CD4-positive, alpha-beta T cell treated with Interleukin-4 for 1 hour (primary cell): ENCODE measurements around the gene SLC12A5.
A peak's percentile ranks its signal among the peaks of the same experiment; 100 is the strongest.

ENCODE experiments used
- DNase-seq, 2 donors: peaks; one replicate each; pipeline ENCODE4 v3.0.0-alpha.2; 2020 to 2022

Gene SLC12A5

DNA sequence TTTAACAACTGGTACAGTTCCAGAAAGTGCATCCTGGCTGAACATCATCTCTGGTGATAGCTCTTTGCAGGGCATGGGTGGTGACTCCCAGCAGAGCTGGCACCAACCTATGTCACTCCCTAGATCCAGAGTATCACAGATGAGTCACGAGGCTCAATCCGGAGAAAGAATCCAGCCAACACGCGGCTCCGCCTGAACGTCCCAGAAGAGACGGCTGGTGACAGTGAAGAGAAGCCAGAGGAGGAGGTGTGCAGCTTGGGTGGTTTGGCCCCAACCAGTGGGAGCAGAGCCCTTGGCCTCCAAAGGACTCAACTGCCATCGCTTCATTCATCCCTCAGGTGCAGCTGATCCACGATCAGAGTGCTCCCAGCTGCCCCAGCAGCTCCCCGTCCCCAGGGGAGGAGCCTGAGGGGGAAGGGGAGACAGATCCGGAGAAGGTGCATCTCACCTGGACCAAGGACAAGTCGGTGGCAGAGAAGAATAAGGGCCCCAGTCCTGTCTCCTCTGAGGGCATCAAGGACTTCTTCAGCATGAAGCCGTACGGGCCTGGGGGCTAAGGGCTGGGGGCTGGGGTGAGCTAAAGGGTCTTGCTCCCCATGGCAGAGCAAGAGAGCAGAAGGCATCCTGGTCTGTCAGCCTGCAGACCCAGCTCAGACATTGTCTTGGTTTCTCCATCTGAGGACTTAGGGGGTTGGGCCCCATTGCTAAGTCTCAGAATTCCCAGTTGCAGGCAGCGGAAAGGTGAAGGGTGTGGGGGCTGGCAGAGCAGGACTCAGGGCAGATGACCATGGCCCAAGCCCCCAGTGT lies 27.2 kb downstream of the SLC12A5 start:
- no peak for DNase-seq

DNA sequence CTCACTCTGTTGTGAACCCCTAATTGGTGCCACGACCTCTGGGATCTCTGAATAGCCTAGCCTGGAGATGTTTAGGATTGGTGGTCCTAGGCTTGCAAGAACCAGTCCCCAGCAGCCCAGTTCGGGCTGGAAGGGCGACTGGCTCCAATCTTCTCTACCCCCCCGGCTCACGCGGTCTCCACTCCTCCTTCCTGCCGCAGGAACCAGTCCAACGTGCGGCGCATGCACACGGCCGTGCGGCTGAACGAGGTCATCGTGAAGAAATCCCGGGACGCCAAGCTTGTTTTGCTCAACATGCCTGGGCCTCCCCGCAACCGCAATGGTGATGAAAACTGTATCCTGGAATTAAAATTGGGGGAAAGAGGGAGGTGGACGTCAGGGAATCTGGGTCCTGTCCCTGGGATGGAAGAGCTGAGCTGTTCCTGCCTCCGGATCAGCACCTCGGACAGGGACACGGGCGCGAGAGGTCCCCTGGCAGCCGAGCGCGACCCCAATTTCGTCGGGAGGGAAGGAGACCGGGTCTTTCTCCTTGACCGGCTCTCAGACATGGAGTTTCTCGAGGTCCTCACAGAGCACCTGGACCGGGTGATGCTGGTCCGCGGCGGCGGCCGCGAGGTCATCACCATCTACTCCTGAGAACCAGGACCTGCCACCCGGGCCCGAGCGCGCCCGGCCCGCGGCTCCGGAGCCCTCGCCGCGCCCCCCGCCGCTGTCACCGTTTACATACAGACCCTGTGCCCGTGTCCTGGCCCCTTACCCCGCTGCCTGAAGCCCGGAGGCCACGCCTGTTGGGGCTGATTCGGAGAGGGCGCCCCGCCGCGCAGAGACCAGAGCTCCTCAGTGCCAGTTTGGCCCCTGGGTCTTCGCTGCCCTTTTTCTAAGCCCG lies 28.2 kb downstream of the SLC12A5 start:
- no peak for DNase-seq

DNA sequence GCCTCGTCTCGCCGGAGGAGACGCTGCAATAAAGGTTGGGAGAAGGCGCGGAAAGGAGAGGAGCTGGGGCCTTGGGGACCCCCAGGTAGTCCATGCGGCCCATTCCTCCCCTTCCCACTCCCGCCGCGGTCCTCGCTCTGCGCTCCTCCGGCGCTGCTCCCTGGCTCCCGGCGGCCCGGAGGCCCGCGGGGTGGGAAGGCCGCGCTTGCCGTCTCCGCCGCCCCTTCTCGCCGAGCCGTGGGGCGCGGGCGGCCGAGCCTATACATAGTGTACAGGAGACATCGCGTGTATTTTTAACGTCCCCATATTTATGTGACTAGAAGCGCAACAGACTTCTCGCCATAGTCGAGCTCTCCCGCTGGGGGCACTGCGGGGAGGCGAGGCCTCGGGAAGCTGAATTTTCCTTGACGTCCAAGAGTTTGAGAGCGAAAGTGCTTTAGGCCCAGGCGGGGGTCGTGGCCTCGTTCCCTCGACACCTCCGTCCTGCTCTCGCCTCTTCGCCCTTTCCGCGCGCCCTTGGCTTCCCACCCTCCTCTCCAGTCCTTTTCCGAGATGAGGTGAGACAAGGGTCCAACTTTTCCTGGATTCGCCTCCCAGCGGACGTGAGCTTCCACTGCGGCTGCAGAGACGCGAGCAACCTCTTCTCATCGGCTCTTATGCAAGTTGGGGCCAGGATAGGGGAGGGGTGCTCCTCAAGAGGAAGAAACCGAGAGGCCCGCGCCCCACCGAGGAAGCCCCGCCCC lies 29.0 kb downstream of the SLC12A5 start:
- DNase-seq: peak in 1 of 2 donors; percentile 50

DNA sequence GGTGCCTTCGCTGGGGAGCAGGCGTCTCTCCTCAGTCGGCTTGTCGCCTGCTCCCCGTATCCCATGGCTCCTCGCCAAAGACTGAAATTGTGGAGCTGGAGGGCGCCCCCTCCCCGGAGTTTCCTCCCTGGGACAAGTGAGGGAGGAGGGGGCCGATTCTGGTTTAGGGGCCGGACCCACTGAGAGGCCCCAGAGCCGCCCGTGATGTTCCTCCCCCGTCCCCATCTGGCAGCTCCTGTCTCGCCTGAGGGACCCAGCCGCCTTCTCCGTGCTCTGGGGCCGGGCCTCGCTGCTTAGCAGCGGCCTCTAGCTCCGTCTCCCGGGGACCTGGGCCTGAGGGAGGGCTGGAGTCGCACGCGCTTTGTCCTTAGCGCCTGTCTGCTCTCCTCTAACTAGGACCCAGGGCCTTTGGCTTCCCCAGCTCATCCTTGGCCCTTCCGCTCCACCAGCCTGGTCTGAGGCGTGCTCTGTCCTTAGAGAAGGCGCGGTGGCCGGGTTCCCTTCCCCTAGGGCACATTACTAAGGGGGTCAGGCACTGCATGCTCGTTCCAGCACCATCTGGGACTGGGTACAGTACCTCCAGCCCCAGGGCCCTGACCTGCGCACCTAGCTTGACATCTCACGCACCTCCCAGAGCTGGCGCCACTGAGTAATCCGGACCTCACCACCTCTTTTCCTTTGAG lies 29.7 kb downstream of the SLC12A5 start:
- DNase-seq: no peak

DNA sequence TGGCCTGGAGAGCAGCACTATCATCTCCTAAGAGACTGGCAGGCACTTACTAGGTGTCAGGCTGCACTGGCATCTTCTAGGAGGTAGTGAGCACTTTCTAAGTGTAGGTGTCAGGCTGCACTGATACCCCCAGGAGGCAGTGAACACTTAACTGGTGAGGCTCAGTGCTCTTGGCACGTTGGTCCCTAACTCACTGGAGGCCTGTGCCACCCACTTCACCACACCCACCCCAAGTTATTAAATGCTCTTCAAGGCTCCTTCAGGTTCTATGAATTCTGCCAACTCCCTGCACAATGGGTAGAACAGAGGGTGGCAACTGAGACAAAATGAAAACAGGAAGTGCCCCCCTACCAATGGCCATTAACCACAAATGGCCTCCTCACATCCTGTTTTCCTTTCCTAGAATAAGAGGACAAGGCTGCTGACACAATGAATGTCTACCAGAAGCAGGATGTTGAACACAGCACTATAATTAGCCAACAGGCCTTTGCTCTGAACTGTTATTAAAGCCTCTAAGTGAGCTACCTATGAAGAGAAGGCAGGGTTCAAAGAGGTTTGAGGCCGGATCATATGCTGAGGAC lies 31.4 kb downstream of the SLC12A5 start:
- peak; percentile 15 to 26 for DNase-seq

DNA sequence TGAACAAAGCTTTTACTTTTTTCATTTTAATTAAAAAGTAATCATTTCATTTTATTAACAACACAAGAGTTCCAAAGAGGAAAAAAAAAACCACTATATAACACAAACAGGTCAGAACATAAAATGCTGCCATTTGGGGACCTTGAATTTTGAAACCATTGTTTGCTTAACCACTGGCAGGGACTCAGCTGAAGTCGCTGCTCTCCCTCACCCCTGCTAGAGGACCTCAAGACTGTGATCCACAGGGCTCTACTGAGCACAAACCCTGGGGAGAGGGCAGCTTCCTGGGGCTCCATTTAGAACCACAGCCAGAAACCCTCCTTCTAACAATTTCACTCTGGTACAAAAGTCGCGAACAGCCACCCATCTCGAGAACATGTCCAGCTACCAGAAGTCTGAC lies 32.0 kb downstream of the SLC12A5 start:
- DNase-seq: no peak

DNA sequence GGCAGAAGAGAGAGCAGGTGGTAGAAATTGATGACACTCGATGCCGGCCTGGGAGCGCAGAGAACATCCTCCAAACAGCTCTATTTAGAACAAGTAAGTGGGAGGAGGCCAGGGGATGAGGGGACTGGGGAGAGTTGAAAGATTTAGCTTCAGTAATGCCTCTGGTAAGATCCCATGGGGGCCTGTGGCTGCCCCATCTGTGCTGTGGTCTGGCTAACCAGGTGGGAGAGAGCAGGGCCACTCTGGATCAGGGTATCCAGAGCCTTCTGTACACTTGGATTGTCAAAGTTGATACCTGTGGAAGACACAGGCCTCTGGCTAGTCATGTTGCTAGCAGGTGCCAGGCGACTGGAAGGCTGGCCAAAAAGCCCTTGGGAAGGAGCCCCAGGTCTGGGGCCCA lies 33.1 kb downstream of the SLC12A5 start:
- no peak for DNase-seq

DNA sequence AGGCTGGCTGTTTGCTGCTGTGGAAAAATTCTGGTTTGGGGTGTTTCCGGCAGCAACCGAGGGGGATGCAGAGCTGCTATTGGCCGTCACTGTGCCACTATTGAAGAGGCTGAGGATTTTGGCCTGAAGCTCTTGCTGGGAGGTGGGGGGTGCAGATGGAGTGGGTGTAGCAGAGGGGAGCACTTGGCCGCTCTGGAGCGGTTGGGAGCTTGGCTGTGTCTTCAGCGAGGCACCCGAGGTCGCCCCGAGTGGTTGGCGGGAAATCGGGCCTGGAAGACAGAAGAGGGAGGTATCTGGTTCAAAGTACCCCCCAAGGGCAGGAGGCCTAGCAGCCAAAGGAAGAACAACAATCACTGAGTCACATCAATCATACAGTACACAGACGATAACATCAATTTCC lies 33.6 kb downstream of the SLC12A5 start:
- no peak for DNase-seq

DNA sequence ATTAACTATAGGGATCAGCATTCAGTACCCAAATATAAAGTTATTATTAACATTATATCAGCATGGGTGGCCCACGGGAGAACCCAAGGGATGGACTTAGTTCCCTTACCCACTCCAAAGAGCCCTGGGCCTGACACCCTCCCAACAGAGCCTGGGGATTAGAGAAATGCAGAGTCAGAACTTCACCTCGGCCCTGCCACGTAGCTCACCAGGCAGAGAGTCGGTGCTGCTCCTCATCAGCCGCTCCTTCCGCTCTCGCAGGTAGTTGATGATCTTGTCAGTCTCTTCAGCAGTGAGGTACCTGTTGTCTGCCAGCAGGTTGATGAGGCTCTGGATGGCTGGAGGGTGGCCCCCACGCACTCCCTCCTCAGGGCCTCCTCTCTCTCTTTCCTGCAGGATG lies 34.1 kb downstream of the SLC12A5 start:
- DNase-seq: no peak

DNA sequence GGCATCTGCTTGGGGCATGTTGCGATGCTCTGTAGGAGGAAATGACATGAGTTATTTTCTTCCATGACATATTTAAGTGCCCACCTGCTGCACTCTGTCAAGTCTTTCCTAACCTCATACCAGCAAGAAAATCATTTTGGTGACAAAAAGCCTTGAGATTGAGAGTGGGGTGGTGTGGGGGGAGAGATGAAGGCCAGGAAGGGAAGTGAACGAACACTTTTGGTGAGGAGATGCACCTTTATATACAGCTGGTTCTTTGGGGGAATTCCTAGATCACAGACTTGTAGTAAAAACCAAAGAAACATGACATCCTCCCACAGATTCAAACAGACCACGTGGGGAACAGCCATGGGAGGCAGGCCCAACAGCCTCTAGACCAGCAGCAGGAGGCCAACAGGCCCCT lies 34.6 kb downstream of the SLC12A5 start:
- no peak for DNase-seq

DNA sequence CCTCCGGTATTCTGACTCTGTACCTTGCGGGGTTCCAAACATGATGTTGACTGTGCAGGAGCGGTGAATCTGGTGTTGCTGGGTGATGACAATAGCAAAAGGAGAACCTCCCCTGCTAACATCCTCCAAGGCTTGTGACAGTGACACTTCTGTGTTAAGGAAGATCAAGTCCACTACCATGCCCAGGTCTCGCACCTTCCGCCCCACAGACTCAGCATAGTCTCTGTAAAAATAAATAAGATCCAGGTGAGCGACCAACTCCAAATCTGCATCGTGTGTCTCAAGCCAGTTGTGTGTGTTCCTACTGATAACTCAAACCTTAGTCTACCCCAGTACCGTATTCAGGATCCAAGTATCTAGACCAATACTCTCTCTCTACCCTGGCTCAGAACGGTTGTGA lies 36.0 kb downstream of the SLC12A5 start:
- DNase-seq: no peak

DNA sequence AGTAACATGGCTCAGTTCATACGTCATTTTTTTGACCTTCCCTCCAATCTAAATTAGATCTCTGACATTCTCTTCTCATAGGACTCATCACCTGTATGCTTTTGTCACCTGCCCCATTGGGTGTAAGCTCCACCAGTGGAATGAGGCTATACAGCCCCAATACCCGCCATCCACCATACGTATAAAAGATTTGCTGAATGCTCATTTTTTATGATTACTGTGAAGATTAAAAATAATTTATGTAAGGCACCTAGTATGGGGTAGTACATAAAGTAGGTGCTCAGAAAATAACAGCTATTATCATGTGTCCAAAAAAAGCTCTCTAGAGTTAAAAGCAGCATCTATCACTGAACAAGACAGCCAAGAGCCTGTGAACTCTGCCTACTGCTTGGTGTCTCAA lies 36.7 kb downstream of the SLC12A5 start:
- DNase-seq: no peak

DNA sequence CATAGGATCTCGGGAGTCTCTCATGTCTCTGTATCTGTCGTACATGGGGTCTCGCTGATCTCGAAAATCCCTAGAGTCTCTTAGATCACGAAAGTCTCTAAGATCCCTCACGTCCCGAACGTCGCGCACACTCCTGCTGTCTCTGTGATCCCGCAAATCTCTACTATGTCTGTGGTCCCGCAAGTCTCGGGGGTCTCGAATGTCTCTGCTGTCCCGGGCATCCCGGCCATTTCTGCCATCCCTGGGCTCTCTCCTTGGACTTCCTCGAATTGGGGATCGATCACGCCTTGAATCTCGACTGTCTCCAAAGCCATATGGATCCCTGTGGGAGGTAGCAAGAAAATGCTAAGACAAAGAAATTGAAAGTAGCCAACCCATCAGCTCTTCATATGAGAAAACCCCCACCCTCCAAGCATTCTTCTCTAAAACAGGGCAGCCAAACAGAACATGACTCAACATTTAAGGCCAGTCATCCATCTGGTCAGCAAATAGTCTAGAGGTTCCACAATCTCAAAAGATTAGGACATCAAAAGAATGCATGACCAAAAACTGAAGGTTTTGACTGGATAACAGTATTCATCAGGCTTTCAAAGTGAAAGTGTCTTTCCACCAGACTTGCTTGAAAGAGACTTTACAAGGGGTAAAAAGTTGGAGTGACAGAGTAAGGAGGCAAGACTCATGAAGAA lies 41.3 kb downstream of the SLC12A5 start:
- no peak for DNase-seq

DNA sequence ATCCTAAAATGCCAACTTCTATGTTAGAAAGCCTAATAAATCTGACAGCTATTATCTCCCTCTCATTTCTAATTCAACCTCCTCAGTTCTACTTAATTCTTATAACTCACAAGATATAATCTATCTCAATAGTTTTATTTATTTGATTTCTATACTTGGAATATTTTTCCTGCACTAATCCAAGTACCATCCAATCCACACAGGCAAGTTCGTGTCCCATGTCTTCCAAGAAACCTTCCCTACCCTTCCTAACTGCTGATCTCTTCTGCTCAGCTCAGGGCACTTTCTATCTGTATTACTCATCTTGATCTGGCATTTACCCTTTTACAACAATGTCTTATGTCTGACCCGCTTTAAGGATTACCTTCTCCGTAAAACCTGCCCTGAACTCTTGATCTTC lies 42.6 kb downstream of the SLC12A5 start:
- DNase-seq: no peak

DNA sequence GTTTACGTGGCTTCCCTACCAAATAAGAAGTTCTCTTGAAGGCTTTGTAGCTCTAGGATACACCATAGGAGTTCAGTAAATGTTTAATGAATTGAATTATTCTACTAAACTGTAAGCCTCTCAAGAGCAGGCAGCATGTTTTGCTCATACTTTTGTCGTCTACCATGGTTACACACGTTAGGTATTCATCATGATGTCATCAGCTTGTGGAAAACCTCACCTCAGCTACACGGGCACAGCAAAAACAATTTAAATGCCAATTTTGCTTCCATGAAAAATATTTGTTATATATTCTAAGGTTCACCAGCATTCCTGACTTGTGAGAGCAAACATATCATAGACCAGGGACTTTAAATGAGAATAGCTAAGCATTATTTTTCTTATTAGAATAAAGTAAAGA lies 44.0 kb downstream of the SLC12A5 start:
- DNase-seq: no peak

DNA sequence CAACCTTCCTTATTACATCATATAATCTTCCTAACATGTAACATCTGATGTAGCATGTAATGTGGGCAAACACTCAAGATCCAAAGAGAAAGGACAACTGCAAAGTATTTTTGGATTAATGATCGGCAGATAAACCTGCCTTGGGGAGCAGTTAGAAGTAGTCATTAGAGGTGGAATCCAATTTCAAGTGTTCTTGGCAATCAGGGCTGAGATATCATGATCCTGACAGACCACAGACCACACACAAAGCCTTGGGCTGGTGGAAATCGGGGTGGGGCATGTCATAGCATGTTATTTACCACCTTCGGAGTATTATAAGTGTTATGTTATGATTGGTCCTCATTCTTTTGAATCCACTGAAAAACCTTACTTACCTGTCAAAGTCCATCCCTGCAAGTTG lies 44.4 kb downstream of the SLC12A5 start:
- DNase-seq: no peak

DNA sequence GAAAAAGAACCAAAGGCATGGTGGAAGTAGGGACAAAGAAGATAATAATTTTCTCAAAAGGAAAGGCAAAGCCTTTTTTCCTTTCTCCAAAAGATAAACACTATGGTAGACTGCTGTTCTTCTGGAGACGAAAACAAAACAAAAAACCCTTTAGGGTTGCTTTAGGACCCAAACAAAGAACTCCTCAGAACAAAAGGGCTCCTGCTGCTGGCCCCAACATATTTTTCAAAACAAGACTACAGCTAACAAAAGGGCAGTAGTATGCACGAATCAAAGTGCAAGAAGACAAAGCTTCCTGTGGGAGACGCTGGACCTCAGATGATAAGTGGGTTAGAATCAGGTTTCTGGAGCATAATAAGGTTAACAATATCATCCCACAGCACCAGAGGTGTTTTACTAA lies 45.0 kb downstream of the SLC12A5 start:
- DNase-seq: no peak

DNA sequence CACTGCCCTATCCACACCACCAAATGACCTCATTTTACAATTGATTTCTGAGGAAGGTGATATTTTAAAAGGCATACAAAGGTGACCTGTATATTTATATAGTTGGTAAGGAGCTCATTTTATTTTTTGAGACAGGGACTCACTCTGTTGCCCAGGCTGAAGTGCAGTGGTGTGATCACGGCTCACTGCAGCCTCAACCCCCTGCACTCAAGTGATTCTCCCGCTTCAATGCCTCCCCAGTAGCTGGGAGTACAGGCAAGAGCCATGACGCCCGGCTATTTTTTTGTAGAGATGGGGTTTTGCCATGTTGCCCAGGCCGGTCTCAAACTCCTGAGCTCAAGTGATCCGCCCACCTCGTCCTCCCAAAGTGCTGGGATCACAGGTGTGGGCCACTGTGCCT lies 47.8 kb downstream of the SLC12A5 start:
- no peak for DNase-seq

DNA sequence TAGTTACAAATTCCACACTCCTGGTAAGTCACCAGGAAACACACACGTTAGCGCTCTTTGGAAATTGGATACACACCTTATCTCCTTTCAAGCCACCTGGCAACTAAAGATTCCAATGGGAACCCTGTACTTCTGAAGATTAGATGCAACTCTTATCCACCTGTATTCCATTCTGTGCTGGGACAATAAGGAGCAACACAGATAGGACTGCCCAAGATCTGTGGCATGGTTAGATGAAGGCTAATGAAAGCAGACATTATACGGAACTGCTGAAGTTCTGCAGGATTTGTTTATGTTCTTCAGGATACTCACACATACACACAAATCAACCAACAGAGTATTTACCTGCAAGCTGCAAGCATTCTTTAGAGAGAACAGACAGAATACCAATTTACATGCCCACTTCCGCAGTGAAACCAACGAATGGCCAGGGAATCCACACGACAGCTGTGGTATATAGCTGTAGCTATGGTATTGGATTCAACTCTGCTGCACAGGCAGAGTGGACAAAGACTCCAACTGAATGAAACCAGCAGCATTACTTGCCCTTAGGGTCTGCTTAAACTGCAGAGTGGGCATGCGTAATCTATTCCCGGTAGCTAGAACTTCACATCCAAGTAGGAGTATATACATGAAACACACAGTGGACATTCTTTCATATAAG lies 48.8 kb downstream of the SLC12A5 start:
- DNase-seq: no peak

DNA sequence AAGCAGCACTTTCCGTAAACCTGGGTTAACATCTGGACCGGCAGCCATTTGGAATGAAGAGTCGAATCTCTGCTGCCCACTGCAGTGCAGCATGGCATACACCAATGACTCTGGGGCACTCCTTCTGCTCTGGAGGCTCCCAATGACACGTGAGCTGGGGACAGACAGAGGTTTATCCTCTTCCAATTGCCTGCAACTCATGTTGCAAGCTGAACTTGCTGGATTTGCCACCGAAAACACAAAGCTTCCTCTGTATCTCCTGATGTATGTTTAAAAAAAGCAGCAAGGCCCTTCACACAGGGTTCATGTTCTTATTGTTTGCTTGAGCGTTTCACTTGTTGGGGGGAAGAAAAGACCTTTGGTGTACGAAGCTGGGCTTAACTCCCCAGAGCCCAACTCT lies 49.9 kb downstream of the SLC12A5 start:
- no peak for DNase-seq

DNA sequence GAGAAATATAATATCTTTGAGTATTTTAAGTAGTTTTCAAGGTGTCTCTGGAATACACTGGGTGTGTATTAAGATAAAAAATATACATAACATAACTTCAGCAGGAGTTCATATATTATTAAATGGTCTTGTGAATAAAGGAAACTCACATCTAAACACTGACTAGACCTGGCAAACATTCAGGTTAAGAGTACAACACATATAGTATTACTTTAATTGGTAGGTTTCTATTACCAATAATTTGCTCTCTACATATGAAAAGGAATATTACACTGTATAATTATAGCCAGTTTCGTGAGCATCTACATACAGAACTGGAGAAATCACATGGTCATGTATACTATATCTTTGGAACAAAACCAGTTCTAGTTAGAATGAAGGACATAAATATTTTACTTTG lies 52.1 kb downstream of the SLC12A5 start:
- no peak for DNase-seq
